Mesothelial cell of epicardium (in vitro differentiated cells): ENCODE results near the gene NPW. TPM values are rescaled to one million over a fixed set of nuclear protein-coding genes. Genes with fewer than 3 reads are reported as not detected.

ENCODE experiments used
- DNase-seq, 2 experiments: peaks; one replicate each; pipeline ENCODE4 v3.0.0; 2021; ENCODE audit warnings: low spot score in 2 of 2; ENCODE audit not compliant: unreplicated experiment in 2 of 2
- H3K27ac Mint-ChIP-seq: 2 replicates; pipeline ENCODE4 v1.8.0; 2021; ENCODE audit warnings: mixed read lengths
- H3K27me3 Mint-ChIP-seq: 2 replicates; pipeline ENCODE4 v1.8.0; 2021; ENCODE audit warnings: low read depth, mixed read lengths
- H3K36me3 Mint-ChIP-seq: 2 replicates; pipeline ENCODE4 v1.8.0; 2021; ENCODE audit warnings: mixed read lengths
- H3K4me1 Mint-ChIP-seq: 2 replicates; pipeline ENCODE4 v1.8.0; 2021; ENCODE audit warnings: mixed read lengths
- H3K4me3 Mint-ChIP-seq: 2 replicates; pipeline ENCODE4 v1.8.0; 2021; ENCODE audit warnings: mild to moderate bottlenecking, moderate library complexity, mixed read lengths
- H3K9me3 Mint-ChIP-seq: 2 replicates; pipeline ENCODE4 v1.8.0; 2021; ENCODE audit warnings: mixed read lengths
- CTCF ChIP-seq: fragments of 200-600 bp; sonication (generic); IDR thresholded peaks from one replicate; pipeline ENCODE4 v1.5.0; 2021; ENCODE audit warnings: antibody characterized with exemption; ENCODE audit not compliant: unreplicated experiment
- total RNA-seq: library from RNA; stranded (reverse); gene quantifications from 3 replicates; pipeline ENCODE4 v1.2.1, GENCODE V29; 2021

NPW gene
- total RNA-seq, 1 donor from 2014 or later: 14.0 TPM

GRCh38 chr16:2025878-2026460, 6.4 kb downstream of the NPW start:
- Mint-ChIP-seq H3K4me1 (peaks cover 27% of the 10 kb centered on the region), H3K4me3 (peak overlapping the region; percentile 58), H3K9me3 (no peaks in the 10 kb centered on the region)

GRCh38 chr16:2026461-2027023, 7.0 kb downstream of the NPW start, which contains the start of gene NHERF2:
Gene NHERF2 (plus strand): TSS chr16:2026902. CDS start chr16:2027006, 104 bp downstream.
- Mint-ChIP-seq H3K4me1 (peaks cover 27% of the 10 kb centered on the region), H3K9me3 (no peaks in the 10 kb centered on the region), H3K36me3 (peaks cover 2% of the 10 kb centered on the region), H3K4me3 (peak within 1 kb of the TSS; percentile 79), H3K27ac (peak within 1 kb of the TSS; percentile 39), H3K27me3 (peaks cover 13% of the 10 kb centered on the region)
- TF ChIP-seq CTCF: no peak
- DNase-seq: peak in 1 of 2 experiments; percentile 26

More at GRCh38 chr16:2025878-2026460, 6.4 kb downstream of the NPW start:
- no peak for DNase-seq
- peaks cover 2% of the 10 kb centered on the region for H3K36me3 Mint-ChIP-seq
- H3K27me3 Mint-ChIP-seq: peaks cover 18% of the 10 kb centered on the region
- no peak overlapping the region for H3K27ac Mint-ChIP-seq
- TF ChIP-seq CTCF: no peak

GRCh38 chr16:2027024-2028010, 7.7 kb downstream of the NPW start:
- TF ChIP-seq CTCF: no peak
- Mint-ChIP-seq H3K4me1 (peaks cover 29% of the 10 kb centered on the region), H3K4me3 (peak overlapping the region; percentile 79), H3K27me3 (peaks cover 6% of the 10 kb centered on the region), H3K36me3 (peaks cover 2% of the 10 kb centered on the region), H3K9me3 (no peaks in the 10 kb centered on the region), H3K27ac (peak overlapping the region; percentile 39)
- DNase-seq: no peak

GRCh38 chr16:2028146-2028545, 8.6 kb downstream of the NPW start:
- H3K27ac Mint-ChIP-seq: no peak overlapping the region
- H3K4me3 Mint-ChIP-seq: peak overlapping the region; percentile 79
- TF ChIP-seq CTCF: no peak
- no peaks in the 10 kb centered on the region for H3K27me3 Mint-ChIP-seq
- H3K4me1 Mint-ChIP-seq: peaks cover 24% of the 10 kb centered on the region
- H3K36me3 Mint-ChIP-seq: peaks cover 2% of the 10 kb centered on the region
- DNase-seq: no peak
- H3K9me3 Mint-ChIP-seq: no peaks in the 10 kb centered on the region

- Mint-ChIP-seq H3K36me3 (peaks cover 2% of the 10 kb centered on the region), H3K4me1 (peaks cover 26% of the 10 kb centered on the region), H3K27ac (no peak overlapping the region), H3K9me3 (no peaks in the 10 kb centered on the region), H3K27me3 (no peaks in the 10 kb centered on the region), H3K4me3 (no peak overlapping the region)
- DNase-seq: no peak
- TF ChIP-seq CTCF: no peak
Observed at GRCh38 chr16:2028620-2029220, 9.1 kb downstream of the NPW start.
